ENCODE results near the gene ZDHHC22.

ZDHHC22 gene

GRCh38 chr14:77125823-77126325, 15.7 kb downstream of the ZDHHC22 start:
- no peak for DNase-seq

- DNase-seq, result no peak
Observed at GRCh38 chr14:77125281-77125801, 16.2 kb downstream of the ZDHHC22 start.

DNA sequence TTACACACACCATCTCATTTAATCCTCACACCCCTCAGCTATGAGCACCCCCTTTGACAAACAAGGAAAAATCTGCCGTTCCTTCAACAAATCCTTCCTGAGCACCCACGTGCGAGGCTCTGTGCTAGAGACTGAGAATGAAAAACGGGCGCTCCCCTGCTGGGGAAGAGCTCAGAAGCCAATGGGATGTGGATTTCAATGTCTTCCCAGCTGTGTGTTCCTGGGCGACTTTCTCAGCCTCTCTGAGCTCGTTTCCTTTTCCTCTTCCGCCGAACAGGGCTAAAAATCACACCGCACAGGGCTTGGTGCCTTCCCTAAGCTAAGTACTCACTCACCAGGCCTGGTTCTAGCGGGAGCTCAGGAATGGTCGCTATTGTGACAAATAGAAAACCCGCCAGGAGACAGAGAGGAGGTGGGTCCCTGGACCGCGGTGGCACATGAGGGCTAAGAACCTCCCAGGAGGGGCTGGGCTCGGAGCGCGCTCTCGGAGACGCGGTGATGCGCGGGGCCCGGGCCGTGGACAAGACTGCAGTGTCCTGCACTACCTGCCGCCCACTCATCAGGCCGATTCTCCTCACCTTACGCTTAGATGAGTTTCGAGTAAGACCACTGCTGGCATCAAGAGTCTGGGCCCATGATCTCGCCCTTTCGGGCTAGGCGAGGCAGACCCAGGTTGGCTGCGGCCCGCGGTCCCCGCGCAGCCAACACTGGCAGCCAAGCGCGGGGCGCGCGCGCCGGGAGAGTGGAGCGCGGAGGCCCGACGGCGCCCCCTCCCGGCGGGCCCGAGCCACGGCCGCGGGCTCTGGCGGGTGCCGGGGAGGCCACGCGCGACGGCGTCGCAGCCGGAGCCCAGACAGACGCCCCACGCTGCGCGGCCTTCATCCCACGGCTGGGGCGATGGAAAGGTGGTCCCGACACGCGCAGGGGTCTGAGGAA, 17.0 kb downstream of the ZDHHC22 start:
- DNase-seq, result no peak

DNA sequence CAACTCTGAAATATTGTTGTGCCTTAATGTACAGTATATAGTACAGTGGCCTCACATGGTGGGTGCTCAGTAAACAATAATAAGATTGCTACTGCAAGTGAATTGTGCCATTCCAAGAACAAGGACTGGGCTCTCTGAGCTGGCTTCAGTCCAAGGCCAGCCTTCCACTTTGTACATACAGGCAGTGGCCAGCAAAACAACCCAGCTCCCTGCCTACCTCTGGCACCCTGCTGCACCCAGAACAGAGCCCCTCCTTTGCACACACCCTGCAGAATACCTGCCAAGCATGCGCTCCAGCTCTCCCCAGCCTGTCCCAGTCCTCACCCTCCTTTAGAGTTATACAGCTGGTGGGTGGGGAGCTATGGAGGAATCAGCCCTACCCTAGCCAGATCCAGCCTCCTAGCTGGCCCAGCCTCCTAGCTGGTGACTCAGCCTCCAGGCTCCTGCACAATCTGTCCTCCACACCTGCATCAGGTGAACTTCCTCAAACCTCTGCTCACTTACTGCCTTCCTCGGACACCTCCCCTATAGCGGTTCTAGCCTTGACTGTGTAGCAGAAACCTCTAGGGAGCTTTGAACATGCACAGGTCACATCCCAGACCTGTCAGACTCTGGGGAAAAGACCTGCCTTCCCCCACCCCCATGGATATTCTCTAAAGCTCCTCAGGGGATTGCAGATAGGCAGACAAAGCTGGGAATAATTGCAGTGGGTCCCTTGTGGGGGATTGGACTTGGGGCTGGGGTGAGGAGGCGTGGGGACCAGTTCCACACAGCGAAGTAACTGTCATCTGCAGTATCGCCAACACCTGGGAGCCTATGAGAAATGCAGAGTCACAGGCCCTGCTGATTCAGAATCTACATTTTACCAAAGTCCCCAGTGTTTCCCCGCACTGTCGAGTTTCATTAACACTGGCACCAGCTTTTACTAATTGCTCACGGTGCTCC, 17.9 kb downstream of the ZDHHC22 start:
- no peak for DNase-seq

DNA sequence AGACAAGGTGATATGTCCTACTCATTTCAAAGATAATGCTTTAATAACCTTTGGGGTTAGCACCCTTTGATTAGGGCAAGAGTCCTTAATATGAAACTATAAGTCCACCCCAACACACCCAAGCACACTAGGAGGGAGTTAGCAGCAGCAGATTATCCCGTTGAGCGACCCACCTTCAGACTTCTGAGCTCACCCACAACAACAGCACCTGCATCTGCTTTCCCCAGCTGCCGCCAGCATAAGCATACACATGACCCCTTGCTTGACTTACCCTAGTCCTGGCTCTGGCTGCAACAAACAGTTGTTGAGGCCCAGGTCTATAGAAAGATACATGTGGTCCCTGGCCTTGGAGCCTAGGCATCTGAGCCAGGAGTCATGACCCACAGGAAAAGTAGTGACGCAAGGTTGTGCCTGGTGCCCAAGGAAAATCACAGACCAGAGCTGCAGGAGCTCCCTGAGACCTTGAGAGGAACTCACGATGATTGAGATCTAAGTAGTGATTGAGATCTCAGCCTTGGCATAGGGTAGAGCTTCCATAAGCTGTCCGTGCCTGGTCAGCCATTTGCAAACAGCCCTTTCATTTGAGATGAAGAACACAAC, 19.0 kb downstream of the ZDHHC22 start:
- no peak for DNase-seq

DNA sequence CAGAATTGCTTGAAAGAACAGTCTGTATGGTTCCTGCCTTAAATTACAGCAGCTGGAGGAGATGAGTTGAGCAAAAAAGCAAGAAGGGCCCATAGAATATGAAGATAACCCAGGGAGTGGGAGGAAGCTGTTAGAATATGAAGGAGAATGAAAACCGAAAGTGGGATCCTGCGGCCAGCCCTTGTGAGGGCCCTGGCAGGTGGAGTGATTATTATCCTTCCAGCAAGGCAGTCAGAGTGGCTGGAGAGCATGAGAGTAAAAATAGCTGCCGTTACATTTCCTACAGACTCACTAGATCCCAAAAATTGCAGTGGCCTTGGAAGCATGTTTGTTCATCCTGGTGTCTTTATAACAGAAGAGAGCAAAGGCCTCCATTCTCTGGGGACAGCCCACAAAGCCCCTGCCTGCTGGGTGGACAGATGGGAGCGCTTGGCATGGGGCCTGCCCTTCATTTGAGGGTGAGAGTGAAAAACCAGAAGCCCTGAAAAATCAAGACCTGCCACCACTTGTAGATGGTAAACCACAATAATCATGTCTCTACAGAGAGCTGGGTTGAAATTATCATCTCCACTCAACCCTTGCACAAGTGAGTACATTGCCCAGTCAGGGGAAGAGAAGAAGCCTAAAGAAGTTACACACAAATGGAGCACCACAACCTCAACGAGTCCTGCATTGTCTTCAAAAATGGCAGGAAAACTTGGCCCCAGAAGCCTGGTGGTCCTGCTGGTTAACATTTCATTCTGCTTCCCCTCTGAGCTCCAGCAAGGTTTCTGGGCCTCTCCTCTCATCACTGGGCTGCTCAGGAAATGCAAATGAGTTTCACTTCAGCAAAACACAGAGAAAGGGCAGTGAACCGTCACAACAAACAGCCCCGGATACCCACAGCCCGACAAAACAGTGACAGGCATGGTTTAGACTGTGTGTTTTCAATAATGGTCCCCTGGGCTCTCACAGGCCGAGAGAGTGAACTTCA, 20.5 kb downstream of the ZDHHC22 start:
- DNase-seq, result no peak

GRCh38 chr14:77119851-77120250, 21.7 kb downstream of the ZDHHC22 start:
- DNase-seq, result no peak

- DNase-seq, result no peak
Observed at GRCh38 chr14:77116172-77116817, 25.3 kb downstream of the ZDHHC22 start.

DNA sequence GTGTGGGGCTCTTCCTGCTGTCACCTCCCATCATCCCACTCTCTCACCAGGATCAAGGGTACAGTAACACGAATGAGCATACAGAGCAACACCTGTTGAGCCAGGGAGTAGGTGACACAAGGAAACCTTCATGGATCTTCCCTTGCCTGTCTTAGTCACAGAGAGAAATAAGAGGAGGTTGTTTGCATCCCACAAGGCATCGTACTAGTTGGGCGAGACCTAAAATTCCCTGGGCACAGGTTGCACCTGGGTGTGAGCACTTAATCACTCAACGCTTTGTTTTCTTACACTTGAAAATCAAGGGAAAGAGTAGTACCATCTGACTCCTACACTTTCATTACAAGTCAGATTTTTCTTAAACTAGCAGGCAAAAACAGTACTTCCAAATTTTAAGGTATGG, 27.0 kb downstream of the ZDHHC22 start:
- no peak for DNase-seq

DNA sequence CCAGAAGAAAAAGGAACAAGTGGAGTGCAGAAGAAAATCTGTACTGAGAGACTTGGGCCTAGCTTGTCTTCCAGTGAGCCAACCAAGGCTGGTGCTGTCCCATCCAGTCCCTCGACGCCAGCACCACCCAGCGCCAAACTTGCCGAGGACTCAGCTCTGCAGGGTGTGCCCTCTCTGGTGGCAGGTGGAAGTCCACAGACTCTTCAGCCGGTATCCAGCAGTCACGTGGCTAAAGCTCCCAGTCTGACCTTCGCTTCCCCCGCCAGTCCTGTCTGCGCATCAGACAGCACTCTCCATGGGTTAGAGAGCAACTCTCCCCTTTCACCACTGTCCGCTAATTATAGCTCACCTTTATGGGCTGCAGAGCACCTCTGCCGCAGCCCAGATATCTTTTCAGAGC, 27.9 kb downstream of the ZDHHC22 start:
- DNase-seq, result no peak

- no peak for DNase-seq
Observed at GRCh38 chr14:77111021-77111420, 30.6 kb downstream of the ZDHHC22 start.

DNA sequence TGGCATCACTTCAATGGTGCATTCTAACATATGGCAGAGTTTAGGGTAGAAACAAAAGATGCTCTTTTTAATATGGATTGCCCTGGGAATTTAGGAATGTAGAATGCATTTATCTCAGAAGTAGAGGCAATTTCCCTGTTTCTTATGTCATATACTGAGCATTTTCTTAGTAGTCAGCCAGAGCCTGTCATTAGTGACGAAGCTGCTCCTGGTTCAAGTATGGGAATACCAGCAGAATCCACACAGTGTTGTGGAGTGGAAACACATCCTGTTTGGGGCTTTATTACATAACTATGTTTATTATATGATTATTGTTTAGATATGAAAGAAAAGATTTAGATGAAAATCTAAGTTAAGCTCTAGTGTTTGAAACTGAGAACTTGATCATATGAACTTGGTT, 31.3 kb downstream of the ZDHHC22 start:
- no peak for DNase-seq

DNA sequence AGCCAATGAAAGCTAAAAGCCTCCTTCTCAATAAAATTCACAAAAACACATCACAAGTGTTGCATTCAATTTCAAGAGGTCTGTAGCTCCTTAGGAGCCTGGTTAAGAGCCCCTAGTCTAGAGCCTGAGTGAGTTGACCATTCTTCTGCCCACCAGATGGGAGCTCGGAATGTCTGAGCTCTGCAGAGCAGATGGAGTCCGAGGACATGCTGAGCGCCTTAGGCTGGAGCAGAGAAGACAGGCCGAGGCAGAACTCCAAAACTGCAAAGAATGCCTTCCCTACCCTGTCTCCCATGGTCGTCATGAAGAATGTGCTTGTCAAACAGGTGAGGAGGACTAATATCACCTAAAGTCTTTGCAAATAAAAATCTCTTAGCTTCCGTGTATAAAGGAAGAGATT, 31.9 kb downstream of the ZDHHC22 start:
- no peak for DNase-seq

DNA sequence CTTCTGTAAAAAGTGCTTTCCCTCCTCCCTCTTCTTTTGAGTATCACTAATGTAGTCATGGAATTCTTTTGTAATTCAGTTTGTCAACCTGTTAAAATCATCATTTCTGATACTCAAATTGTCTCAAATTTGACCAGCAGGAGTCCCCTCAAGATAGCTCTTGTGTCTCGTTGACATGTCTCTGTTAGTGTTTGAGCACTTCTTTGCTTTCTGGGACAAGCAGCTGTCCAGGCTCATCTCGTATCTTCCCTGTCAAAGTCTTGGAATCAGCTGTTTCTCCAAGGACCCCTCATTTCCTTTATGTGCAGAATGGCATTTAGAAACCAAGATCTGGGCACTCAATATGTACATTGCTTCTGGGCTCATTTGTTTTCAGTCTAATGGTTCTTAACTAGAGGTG, 32.8 kb downstream of the ZDHHC22 start:
- no peak for DNase-seq

DNA sequence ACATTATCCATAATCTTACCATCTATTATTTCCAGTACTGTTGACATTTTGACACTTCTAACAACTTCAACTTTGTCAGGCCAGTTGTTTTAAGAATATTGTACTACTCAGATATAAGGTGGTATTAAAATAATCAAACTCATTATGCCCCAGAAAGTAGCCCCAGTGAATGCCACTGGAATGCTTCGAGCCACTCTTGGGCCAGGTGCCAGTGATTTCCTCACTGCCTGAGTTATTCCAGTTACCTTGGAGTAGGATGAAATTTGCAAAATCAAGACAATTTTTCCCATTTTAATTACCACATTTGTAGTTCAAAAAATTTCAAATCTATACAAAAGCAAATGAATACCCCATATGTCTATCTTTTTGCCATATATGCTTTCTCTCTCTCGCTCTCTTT, 34.4 kb downstream of the ZDHHC22 start:
- DNase-seq, result no peak

DNA sequence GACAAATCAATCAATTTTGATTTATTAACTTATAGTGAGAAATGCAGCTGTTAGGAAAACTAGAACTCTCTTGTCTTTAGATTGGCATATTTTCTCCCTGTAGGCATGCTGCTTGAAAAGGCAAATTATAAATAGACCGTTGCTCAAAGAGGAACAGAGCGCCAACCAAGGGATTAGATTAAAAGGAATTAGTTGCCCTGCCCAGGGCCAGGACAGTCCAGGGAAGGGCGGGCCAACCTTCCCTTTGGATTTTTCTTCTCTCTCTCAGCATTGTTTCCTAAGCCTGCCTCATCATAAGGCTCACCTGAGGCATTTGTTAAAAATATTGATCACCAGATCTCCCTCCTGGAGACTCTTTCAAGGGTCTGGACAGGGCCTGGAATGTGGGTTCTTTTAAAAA, 34.9 kb downstream of the ZDHHC22 start:
- DNase-seq, result no peak

GRCh38 chr14:77105145-77105939, 36.2 kb downstream of the ZDHHC22 start:
- DNase-seq, result no peak

DNA sequence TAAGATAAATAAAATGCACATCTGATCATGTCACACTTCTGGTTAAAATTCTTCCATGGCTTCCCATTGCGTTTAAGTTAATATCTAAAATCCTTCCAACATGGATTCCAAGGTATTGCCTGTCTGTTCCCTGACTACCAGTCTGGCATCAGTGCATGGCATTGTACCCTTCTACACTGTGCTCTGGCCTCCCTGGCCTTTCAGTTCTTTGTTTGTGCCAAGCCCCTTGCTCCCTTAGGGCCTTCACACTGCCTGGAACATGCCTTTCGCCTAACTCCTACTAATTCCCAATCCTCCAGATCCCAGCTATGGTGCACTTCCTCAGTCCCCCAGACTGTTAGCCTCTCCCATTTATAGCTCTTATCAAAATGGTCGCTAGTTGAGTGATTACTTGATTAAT, 37.2 kb downstream of the ZDHHC22 start:
- no peak for DNase-seq

DNA sequence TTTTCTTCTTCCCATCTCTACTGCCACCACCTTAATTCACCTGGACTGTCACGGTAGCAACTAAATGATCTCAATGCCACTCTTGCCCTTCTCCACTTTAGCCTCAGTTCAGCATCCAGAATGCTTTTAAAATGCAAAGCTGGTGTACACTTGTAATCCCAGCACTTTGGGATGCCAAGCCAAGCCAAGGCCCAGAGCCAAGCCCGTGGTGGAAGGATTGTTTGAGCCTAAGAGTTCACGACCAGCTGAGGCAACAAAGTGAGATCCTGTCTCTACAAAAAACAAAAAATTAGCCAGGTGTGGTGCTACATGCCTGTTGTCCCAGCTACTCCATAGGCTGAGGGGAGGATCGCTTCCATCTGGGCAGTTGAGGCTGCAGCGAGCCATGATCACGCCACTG, 37.6 kb downstream of the ZDHHC22 start:
- no peak for DNase-seq

GRCh38 chr14:77103475-77103874, 38.1 kb downstream of the ZDHHC22 start:
- DNase-seq, result no peak
